Putamen (tissue), 1 donor: ENCODE data around the gene MYH9.

Experiments
- DNase-seq: peaks from one replicate; pipeline ENCODE4 v3.0.0-alpha.2; 2016; ENCODE audit warnings: low spot score

The MYH9 gene

GRCh38 chr22:36311386-36312085, 76.2 kb downstream of the MYH9 start:
- no peak for DNase-seq

DNA sequence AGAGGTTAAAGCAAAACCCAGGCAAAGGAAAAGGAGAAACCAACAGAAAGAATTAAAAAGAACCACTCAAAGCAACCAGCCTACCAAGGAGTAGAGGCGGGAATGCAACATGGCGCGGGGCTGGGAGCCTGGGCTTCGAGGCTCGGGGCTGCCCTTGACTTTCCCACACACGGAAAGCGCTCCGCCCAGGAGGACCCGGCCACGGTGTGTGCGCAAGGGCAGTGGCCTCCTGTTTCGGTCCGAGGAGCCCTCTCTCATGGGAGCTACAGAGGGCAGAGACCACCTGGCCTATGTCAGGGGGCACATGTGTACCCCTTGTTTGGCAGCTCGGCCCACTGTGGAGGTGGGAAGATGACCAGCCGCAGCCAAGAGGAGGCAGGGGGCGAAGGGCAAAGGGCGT, 78.9 kb downstream of the MYH9 start:
- DNase-seq = no peak

DNA sequence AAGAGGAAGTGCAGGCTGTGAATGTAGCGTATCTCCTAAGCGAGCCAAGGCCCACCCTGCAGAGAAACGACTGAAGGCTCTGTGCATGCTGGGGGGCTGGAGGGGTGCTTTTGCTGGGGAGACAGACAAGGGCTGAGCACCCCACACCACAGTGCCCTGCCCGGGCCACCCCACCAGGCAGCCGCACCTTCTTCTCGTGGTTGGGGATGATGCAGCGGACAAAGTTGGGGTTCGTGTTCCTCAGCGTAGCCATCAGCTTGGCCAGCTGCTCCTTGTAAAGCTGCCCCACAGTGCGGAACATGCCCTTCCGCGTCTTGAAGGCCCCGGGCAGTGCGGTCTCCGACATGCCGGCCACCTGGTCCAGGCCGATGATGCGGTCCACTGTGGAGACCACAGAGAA, 81.5 kb downstream of the MYH9 start:
- no peak for DNase-seq

GRCh38 chr22:36305813-36306212, 82.0 kb downstream of the MYH9 start:
- no peak for DNase-seq

GRCh38 chr22:36304429-36304828, 83.3 kb downstream of the MYH9 start:
- DNase-seq = no peak

GRCh38 chr22:36303874-36304273, 83.9 kb downstream of the MYH9 start:
- DNase-seq = no peak

GRCh38 chr22:36303115-36303467, 84.7 kb downstream of the MYH9 start:
- no peak for DNase-seq

GRCh38 chr22:36302439-36303114, 85.2 kb downstream of the MYH9 start:
- DNase-seq = no peak

DNA sequence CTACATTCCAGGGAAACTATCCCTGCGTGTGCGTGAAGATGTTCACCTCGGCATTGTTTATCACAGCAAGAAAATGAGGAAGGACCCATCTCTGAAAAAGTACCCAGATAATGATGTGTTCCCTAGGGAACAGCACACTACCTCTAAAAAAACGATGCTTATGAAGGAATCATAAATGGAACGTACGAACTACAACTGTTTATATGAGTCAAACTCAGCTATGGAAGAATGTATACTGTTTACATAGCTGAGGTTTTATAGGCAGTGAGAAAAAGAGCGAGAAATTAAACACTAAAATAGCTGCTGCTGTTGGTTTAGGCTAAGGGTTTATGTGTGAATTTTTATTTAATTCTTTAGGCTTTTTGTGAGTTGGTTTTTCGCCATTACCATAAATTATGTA, 85.9 kb downstream of the MYH9 start:
- no peak for DNase-seq

- no peak for DNase-seq
Observed at GRCh38 chr22:36301384-36301828, 86.4 kb downstream of the MYH9 start.

DNA sequence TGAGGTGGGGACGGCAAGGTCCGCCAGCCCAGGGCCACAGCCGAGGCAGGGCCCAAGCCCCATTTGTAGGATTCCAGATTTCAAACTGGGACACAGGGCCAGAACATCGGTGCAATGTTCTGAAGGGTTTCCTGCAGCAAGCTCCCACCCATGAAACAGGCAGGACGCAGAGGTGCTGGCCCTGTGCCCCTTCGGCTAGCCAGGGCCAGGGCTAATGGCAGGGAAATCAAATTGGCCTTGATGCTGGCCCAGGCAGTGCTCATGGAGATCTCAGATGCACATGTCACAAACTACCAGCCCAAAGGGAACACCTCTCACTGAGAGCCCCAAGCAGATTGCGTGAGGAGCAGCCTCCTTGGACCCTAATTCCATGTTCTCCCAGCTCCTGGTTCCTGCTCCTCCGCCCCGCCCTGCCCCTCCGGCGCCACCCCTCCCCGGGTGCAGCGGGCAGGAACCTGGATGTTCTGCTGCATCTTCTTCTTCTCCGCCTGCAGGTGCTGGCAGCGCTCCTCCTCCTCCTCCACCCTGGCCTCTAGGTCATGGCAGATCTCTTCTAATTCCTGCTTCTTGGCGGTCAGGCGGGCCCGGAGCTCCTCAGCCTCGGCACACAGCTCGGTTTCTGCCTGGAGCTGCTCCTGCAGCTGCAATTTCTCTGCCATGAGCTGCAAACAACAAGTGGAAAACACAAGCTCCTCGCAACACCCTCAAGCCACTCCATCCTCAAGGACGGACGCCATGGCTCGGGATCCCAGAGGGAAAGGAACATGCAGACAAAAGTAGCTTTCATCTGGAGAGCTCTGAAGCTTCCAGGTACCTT, 87.2 kb downstream of the MYH9 start:
- DNase-seq = no peak

DNA sequence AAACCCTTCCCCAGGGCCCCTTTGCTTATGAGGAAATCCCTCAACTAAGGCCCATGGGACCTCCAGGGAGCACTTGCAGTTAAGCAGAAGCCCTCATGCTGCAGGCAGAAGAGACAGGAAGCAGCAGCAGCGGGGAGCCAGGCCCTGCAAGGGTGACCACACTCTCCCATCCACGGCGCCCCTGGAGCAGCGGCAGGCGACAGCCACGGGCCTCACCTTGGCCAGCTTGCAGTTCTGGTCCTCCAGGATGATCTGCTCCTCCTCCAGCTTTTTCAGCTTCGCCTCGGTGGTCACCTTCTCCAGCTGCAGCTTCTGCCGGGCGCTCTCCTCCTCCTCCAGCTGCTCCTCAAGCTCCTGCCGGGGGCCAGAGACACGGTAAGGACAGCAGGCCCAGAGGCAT, 87.9 kb downstream of the MYH9 start:
- DNase-seq = no peak

DNA sequence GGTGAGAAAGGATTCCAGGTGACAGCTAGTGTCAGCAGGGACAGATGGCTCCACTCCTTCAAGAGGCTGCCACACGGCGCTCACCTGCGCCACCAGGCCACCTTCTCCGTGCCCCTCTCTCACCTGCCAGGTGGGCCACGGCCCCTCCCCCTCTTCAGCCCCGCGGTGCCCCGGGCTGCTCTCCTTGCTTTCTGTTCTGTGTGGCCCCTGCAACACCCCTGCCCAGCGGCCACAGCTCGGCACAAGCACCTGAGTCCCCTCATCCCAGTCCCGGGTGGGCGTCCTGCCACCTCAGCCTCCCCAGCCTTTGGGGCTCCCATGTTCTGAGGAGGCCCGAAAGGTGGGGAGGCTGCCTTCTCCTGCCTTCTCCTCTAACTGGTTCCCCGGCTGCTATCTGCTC, 88.5 kb downstream of the MYH9 start:
- no peak for DNase-seq

DNA sequence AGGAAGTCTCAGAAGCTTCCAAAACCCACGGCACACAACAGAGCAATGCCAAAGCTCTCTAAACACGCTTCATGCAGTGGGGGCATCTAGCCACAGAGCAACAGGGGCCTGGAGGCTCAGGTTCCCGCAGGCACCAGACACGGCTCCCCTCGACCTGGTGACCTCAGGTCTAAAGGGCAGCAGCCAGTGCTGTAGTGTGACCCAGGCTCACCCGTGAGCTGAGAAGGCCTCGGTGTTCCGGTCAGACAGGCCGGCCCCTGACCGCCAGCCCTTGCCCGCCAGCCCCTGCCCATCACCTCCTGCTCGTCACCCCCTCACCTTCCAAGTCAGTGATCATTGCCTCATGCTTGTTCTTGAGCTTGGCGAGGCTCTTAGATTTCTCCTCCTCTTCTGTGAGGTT, 89.2 kb downstream of the MYH9 start:
- DNase-seq = no peak

DNA sequence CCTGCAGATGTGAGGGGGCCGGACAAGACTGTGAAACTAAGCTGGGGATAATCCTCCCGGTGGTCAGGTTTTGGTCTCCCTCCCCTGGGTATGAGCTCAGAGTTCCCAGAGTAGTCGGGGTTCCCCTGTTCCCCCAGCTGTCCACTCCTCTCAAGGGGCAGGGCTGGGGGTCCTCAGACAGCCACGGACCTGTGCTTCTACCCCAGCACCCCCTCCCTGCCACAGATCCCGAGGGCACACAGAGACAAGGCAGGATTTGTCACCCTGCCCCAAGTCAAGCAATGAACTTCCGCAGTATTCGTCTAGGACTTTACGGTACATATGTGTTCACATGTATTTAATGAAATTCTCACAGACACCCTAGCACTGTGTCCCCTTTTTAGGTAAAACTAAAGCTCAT, 89.6 kb downstream of the MYH9 start:
- DNase-seq = no peak

DNA sequence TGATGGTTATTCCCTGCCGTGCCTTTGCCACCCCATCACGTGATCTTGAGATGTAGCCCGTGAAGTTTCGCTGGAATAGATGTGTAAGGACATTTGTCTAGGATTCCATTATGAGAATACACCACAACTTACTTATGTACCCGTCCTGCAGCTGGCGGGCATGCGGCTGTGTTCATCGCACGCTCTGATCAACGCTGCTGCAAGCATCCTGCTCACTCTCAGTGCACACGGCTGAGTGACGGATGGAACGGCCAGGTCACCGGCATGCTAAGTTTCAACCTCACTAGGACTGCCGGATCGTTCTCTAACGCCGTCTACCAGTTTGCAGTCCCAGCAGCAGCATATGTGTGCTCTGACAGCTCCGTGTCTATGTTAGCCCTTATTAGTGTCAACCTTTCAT, 90.2 kb downstream of the MYH9 start:
- DNase-seq = no peak

DNA sequence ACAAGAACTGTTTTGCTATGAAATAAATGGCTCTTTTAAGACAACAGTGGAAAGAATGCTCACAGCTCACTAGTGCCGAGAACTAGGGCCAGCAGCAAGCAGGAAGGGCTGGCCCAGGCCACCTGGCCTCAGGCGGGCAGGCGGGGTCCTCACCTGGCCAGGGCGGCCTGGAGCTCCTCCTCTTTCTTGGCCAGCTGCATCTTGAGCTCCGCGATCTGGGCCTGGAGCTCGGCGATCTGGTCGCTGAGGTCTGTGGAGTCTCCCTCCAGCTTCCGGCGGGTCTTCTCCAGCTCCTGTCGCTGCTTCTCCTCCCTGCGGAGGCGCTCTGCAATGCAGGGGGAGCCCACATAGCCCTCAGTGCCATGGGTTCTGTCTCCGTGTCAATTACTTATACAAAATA, 91.1 kb downstream of the MYH9 start:
- no peak for DNase-seq

- no peak for DNase-seq
Observed at GRCh38 chr22:36295247-36295646, 92.5 kb downstream of the MYH9 start.

DNA sequence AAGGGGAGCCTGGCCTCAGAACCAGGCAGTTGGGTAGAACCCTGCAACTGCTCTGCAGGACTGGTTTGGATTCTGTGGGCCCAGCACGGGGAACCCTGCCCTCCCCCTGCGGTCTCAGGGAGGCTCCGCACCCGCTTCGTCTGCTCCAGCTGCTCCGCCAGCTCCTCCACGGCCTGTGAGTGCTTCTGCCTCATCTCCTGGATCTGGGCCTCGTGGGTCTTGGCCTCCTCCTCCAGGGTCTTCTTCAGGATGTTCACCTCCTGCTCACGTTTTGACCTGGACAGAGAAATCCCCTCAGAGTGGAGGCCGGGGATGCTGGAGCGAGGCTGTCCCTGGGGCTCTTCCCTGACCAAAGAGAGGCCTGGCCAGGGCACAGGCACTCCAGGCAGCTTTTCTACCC, 93.0 kb downstream of the MYH9 start:
- no peak for DNase-seq

DNA sequence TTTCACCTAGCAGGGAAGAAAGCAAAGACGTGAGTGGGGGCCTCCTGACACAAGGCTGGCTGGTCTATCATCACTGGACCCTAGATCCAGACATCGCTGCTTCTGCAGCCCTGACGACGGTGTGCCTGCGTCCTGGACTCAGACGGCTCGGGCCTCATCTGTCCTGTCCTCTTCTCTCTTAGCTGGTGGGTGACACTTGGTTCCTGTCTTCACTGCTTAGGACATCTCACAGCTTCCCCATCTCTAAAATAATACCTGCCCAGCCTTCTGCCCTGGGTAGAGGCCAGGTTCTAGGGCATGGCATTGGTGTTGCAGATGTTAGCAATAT, 93.5 kb downstream of the MYH9 start:
- DNase-seq = no peak

DNA sequence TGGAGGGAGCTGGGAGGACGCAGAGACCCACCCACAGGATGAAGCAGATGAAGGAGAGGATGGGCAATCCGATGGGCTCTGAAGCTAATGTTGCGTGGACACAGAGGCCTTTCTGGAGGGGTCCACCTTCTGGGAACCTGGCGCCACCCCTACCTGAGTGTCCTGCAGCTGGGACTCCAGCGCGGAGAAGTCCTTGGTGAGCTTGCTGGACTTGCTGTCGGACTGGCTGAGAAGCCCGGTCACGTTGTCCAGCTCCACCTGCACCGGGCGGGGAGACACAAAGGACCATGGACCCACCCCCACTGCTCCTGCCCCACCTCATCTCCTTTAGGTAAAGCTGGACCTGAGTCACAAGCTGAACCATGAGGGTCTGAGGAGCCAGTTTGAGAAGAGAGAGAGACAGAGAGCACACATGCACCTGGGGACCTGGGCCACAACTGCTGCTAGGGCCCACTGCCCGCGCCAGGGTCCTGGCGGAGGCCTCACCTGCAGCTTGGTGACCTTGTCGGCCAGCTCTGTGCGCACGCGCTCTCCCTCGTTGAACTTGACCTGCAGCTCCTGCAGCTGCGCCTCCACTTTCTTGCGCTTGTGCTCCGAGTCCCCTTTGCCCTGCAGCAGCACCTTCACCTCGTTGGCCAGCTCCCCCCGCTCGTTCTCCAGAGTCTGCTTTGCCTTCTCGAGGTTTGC, 94.0 kb downstream of the MYH9 start:
- DNase-seq = no peak

DNA sequence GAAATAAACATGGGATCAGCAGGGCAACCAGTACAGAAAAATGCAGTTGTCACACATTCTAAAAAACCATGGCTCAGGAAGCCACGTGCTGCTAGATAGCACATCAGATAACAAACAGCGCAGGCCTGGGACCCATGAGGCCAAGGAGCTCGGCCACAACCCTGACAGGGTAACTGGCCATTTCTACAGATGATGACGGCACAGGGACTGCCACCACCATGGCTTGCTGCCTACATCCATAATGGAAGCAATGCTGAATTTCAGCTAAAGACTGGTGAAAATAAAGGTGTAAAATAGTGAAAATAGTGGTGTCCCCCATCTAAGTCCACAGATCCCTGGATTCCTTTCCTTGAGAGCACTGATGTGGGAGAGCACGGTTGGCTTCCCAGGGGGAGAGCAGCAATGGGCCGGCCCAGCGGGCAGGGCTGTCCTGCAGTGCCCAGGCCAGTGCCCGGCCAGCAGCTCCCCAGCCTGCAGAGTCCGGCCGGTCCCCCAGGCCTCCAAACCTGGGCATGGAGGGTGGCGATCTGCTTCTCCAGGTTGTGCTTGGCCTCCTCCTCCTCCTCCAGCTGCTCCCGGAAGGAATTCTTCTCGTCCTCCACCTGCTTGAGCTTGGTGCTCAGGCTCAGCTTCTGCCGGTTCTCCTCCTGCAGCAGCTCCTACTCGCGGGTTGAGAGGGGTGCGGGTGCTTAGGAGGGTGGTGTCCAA, 94.8 kb downstream of the MYH9 start:
- DNase-seq = no peak
